ENCODE data around the gene ADRB2. TPM values are rescaled to one million over a fixed set of nuclear protein-coding genes. Genes with fewer than 3 reads are reported as not detected.
A peak's percentile ranks its signal among the peaks of the same experiment; 100 is the strongest.

ADRB2 gene
- total RNA-seq, 2 experiments from 2014 or later = 0.81 to 0.98 TPM

- POLR2A ChIA-PET = no interaction called here
- peak; percentile 60 for DNase-seq
- Mint-ChIP-seq H3K9me3 (no peaks in the 10 kb centered on the region), H3K27me3 (no peaks in the 10 kb centered on the region), H3K27ac (peak overlapping the region; percentile 96), H3K4me1 (ENCODE audit: low read depth) (peaks cover 51% of the 10 kb centered on the region), H3K4me3 (no peak overlapping the region), H3K36me3 (ENCODE audit: low read depth) (peaks cover 4% of the 10 kb centered on the region)
- CTCF ChIA-PET = interaction anchor here (0.9 to 2.8 kb wide), 5 partner anchors 10 to 109 kb away, joined by 3 to 14 read pairs (median 3); no protein-coding TSS in a partner anchor
- intact Hi-C loops (cut with micrococcal nuclease) = no loop called here
- peak; percentile 70 for ATAC-seq
- TF ChIP-seq CTCF (IDR thresholded peaks at IDR 0.05) = no peak
These were observed 23.1 kb downstream of the ADRB2 start for GRCh38 chr5:148849461-148849860.

GRCh38 chr5:148850836-148851235, 24.4 kb downstream of the ADRB2 start:
- ATAC-seq (no peak), DNase-seq (no peak)
- Mint-ChIP-seq H3K4me3 (no peak overlapping the region), H3K27me3 (no peaks in the 10 kb centered on the region), H3K4me1 (ENCODE audit: low read depth) (peaks cover 49% of the 10 kb centered on the region), H3K9me3 (no peaks in the 10 kb centered on the region), H3K36me3 (ENCODE audit: low read depth) (peaks cover 4% of the 10 kb centered on the region), H3K27ac (peak overlapping the region; percentile 53)
- ChIA-PET POLR2A (interaction anchor here (0.9 kb wide), 1 partner anchor 9 kb away, joined by 3 read pairs; no protein-coding TSS in a partner anchor), CTCF (interaction anchor here (1.0 to 2.8 kb wide), 4 partner anchors 9 to 185 kb away, joined by 3 to 14 read pairs (median 5); no protein-coding TSS in a partner anchor)
- TF ChIP-seq CTCF (IDR thresholded peaks at IDR 0.05) = no peak
- intact Hi-C loops (cut with micrococcal nuclease) = no loop called here

GRCh38 chr5:148853868-148854267, 27.5 kb downstream of the ADRB2 start:
- Mint-ChIP-seq H3K27me3 (no peaks in the 10 kb centered on the region), H3K9me3 (no peaks in the 10 kb centered on the region), H3K36me3 (ENCODE audit: low read depth) (no peaks in the 10 kb centered on the region), H3K4me3 (no peak overlapping the region), H3K27ac (no peak overlapping the region), H3K4me1 (ENCODE audit: low read depth) (peaks cover 43% of the 10 kb centered on the region)
- intact Hi-C loops (cut with micrococcal nuclease) = no loop called here
- ATAC-seq (peak; percentile 29), DNase-seq (no peak)
- CTCF ChIA-PET = interaction anchor here (0.6 to 1.9 kb wide), 5 partner anchors 19 to 153 kb away, joined by 3 to 7 read pairs (median 3); no protein-coding TSS in a partner anchor
- TF ChIP-seq CTCF (IDR thresholded peaks at IDR 0.05) = no peak
- POLR2A ChIA-PET = no interaction called here

- ATAC-seq (peak; percentile 62), DNase-seq (peak; percentile 22)
- Mint-ChIP-seq H3K27me3 (no peaks in the 10 kb centered on the region), H3K4me3 (no peak overlapping the region), H3K9me3 (no peaks in the 10 kb centered on the region), H3K27ac (peak overlapping the region; percentile 49), H3K4me1 (ENCODE audit: low read depth) (peaks cover 33% of the 10 kb centered on the region), H3K36me3 (ENCODE audit: low read depth) (no peaks in the 10 kb centered on the region)
- CTCF ChIA-PET = no interaction called here
- POLR2A ChIA-PET = no interaction called here
- TF ChIP-seq CTCF (IDR thresholded peaks at IDR 0.05) = no peak
- intact Hi-C loops (cut with micrococcal nuclease) = no loop called here
These were observed 29.0 kb downstream of the ADRB2 start for GRCh38 chr5:148855249-148856008.

- peaks cover 31% of the 10 kb centered on the region for H3K4me1 Mint-ChIP-seq (ENCODE audit: low read depth)
- H3K9me3 Mint-ChIP-seq = no peaks in the 10 kb centered on the region
- ChIA-PET POLR2A (no interaction called here), CTCF (no interaction called here)
- ATAC-seq = peak; percentile 7
- intact Hi-C loops (cut with micrococcal nuclease) = no loop called here
- DNase-seq = no peak
- no peak overlapping the region for H3K4me3 Mint-ChIP-seq
- TF ChIP-seq CTCF (IDR thresholded peaks at IDR 0.05) = no peak
- H3K27me3 Mint-ChIP-seq = no peaks in the 10 kb centered on the region
- H3K36me3 Mint-ChIP-seq (ENCODE audit: low read depth) = no peaks in the 10 kb centered on the region
- peak overlapping the region; percentile 48 for H3K27ac Mint-ChIP-seq
These were observed 29.6 kb downstream of the ADRB2 start for GRCh38 chr5:148856009-148856367.
